Adrenal gland (tissue), 12 donors: ENCODE data around the gene MEIKIN. TPM values are rescaled to one million over a fixed set of nuclear protein-coding genes. Genes with fewer than 3 reads are reported as not detected.
"Not testable (repeated sequence)": the region's sequence is repeated elsewhere in the genome, so short reads cannot be mapped to it uniquely, and the experiment has no call there.

Source experiments
- DNase-seq, 7 donors: peaks; one replicate each; pipeline ENCODE4 v3.0.0-alpha.2; 2019 to 2020
- H3K27ac ChIP-seq, 5 donors: fragments of 200-600 bp; sonication (generic) in 4 of 5; 1 replicate in 3 of 5; 2 replicates in 2 of 5; pipeline versions ENCODE4 v1.5.1 to v1.8.0; 2016 to 2020; ENCODE audit warnings: mild to moderate bottlenecking in 1 of 5
- H3K27me3 ChIP-seq: fragments of 200-600 bp; 2 replicates; pipeline ENCODE4 v1.8.0; 2021
- H3K36me3 ChIP-seq, 2 donors: fragments of 200-600 bp; replicated peaks in 1 of 2; 1 replicate in 1 of 2; 2 replicates in 1 of 2; pipeline versions ENCODE4 v1.5.1 to v1.8.0; 2018 to 2022
- H3K4me1 ChIP-seq, 2 donors: fragments of 200-600 bp; replicated peaks in 1 of 2; 1 replicate in 1 of 2; 2 replicates in 1 of 2; pipeline versions ENCODE4 v1.5.1 to v1.8.0; 2018 to 2021
- H3K4me3 ChIP-seq, 4 donors: fragments of 200-600 bp; sonication (generic) in 3 of 4; one replicate each; pipeline ENCODE4 v1.5.1; 2016 to 2018
- H3K9me3 ChIP-seq, 3 donors: fragments of 200-600 bp; sonication (generic) in 1 of 3; replicated peaks in 1 of 3; 1 replicate in 2 of 3; 2 replicates in 1 of 3; pipeline versions ENCODE4 v1.5.1 to v1.8.0; 2016 to 2021
- POLR2A ChIP-seq, 2 donors: fragments of 450-650 bp; IDR thresholded peaks; one replicate each; pipeline ENCODE4 v1.6.1; 2017; ENCODE audit warnings: antibody characterized with exemption in 2 of 2, mild to moderate bottlenecking in 2 of 2, moderate library complexity in 1 of 2
- WGBS, 4 donors: extraction: QIAGEN DNeasy Blood & Tissue Kit in 2 of 4; methylation state at CpG; one replicate each; pipeline versions ENCODE4 v1.1.5 to v1.1.7; 2013 to 2017; 5-methylcytosine and 5-hydroxymethylcytosine counted together
- intact Hi-C, 2 donors: fragments of 100-400 bp; cut with DNase I; formaldehyde crosslinking; loops; one replicate each; pipeline versions ENCODE4 v1.14.1 to v1.15.0; 2022 to 2023
- polyA plus RNA-seq, 3 donors: library from polyadenylated mRNA; stranded (reverse); fragments of 200-250 nt in 2 of 3; fragments of 350-450 nt in 1 of 3; fragmentation: Illumina TruSeq in 1 of 3; extraction: RNeasy Lipid Tissue Mini Kit (QIAGEN cat#74804) in 1 of 3; gene quantifications; one replicate each; pipeline ENCODE4 v1.2.3, GENCODE V29; 2013 to 2014
- total RNA-seq, 9 donors: library from RNA; depleted of rRNA in 4 of 9; stranded (reverse); fragments of >200 nt in 4 of 9; fragments of 120-200 nt in 1 of 9; fragmentation: NEBNext Ultra II Directional in 1 of 9; extraction: Animal tissue kit (Norgen Biotek cat#: 25700) in 1 of 9; gene quantifications; one replicate each; pipeline versions ENCODE4 v1.1.0 to v1.2.4, GENCODE V29; 2013 to 2023
- TF ChIP-seq, protein P1 (sequence below), 6 experiments: fragments of 450-650 bp in 4 of 6; fragments of 200-600 bp in 2 of 6; sonication (generic) in 1 of 6; IDR thresholded peaks; 1 replicate in 5 of 6; 2 replicates in 1 of 6; pipeline versions ENCODE4 v1.5.1 to v1.8.0; 2016 to 2021; ENCODE audit warnings: antibody characterized with exemption in 6 of 6, mild to moderate bottlenecking in 2 of 6, moderate library complexity in 1 of 6
- donor health status: healthy with polysubstance abuse.
- donor health status: Bipolar disorder and iron deficiency.
- donor health status: DM: yes; HTN: yes; CAD: no.
- donor health status: DM: no; HTN: no; CAD: no.
- donor health status: DM: no; HTN: no; CAD: no.
- donor health status: DM: yes; HTN: yes; CAD: no.

MEIKIN gene
- total and polyA plus RNA-seq, 12 donors: 0.11 TPM; not detected in 11

DNA sequence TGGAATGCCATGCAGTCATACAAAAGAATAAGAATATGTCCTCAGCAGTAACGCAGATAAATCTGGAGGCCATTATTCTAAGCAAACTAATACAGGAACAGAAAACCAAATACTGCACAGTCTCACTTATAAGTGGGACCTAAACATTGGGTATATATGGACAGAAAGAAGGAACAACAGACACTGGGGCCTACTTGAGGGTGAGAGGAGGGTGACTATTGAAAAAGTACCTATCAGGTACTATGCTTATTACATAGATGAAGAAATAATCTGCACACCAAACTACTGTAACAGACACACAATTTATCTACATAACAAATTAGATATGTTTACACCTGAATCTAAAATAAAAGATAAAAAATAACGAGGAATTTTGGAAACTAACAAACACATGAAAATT lies 38.8 kb downstream of the MEIKIN start:
- TF ChIP-seq, protein P1, sequence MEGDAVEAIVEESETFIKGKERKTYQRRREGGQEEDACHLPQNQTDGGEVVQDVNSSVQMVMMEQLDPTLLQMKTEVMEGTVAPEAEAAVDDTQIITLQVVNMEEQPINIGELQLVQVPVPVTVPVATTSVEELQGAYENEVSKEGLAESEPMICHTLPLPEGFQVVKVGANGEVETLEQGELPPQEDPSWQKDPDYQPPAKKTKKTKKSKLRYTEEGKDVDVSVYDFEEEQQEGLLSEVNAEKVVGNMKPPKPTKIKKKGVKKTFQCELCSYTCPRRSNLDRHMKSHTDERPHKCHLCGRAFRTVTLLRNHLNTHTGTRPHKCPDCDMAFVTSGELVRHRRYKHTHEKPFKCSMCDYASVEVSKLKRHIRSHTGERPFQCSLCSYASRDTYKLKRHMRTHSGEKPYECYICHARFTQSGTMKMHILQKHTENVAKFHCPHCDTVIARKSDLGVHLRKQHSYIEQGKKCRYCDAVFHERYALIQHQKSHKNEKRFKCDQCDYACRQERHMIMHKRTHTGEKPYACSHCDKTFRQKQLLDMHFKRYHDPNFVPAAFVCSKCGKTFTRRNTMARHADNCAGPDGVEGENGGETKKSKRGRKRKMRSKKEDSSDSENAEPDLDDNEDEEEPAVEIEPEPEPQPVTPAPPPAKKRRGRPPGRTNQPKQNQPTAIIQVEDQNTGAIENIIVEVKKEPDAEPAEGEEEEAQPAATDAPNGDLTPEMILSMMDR (IDR thresholded peaks at IDR 0.05): no peak
- TF ChIP-seq POLR2A (IDR thresholded peaks at IDR 0.05): no peak
- DNase-seq: no peak
- no peak overlapping the region for H3K4me3 ChIP-seq
- H3K27ac ChIP-seq: no peak overlapping the region
- no peaks in the 10 kb centered on the region for H3K36me3 ChIP-seq
- 60 to 79% (median 70%) methylated on average over 2 of the region's 2 CpGs for WGBS, 4 donors
- H3K4me1 ChIP-seq: no peaks in the 10 kb centered on the region
- intact Hi-C loops: no loop called here
- no peaks in the 10 kb centered on the region for H3K27me3 ChIP-seq
- no peaks in the 10 kb centered on the region for H3K9me3 ChIP-seq

DNA sequence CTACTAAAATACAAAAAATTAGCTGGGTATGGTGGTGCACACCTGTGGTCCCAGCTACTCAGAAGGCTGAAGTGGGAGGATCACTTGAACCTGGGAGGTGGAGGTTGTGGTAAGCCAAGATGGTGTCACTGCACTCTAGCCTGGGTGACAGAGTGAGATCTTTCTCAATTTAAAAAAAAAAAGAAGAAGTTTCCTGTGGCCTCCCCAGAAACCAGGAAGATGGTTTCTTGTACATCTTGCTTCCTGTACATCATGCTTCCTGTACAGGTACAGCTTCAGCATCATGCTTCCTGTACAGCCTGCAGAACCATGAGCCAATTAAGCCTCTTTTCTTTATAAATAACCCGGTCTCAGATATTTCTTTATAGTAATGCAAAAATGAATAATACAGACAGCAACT lies 43.2 kb downstream of the MEIKIN start:
- intact Hi-C loops, H3K27ac ChIP-seq, H3K27me3 ChIP-seq, H3K36me3 ChIP-seq, DNase-seq, H3K9me3 ChIP-seq, H3K4me3 ChIP-seq, H3K4me1 ChIP-seq: not testable (repeated sequence)
- WGBS, 4 donors: 56 to 81% (median 76%) methylated on average over 1 of the region's 1 CpG

DNA sequence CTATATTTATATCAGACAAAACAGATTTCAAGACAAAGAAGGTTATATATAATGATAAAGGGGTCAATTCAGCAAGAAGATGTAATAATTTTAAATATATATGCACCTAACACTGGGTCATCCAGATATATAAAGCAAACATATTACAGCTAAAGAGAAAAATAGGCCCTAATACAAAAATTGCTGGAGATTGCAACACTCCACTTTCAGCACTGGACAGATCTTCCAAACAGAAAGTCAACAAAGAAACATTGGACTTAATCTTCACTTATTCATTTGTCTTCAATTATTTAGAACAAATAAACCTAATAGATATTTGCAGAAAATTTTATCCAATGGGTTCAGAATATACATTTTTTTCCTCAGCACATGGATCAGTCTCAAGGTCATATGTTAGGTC lies 45.8 kb downstream of the MEIKIN start:
- H3K9me3 ChIP-seq: no peaks in the 10 kb centered on the region
- no peaks in the 10 kb centered on the region for H3K4me1 ChIP-seq
- DNase-seq: no peak
- H3K36me3 ChIP-seq: no peaks in the 10 kb centered on the region
- no peak overlapping the region for H3K4me3 ChIP-seq
- intact Hi-C loops: no loop called here
- H3K27me3 ChIP-seq: no peaks in the 10 kb centered on the region
- H3K27ac ChIP-seq: no peak overlapping the region
- no peak for TF ChIP-seq POLR2A (IDR thresholded peaks at IDR 0.05)
- TF ChIP-seq, protein P1 (IDR thresholded peaks at IDR 0.05): no peak

DNA sequence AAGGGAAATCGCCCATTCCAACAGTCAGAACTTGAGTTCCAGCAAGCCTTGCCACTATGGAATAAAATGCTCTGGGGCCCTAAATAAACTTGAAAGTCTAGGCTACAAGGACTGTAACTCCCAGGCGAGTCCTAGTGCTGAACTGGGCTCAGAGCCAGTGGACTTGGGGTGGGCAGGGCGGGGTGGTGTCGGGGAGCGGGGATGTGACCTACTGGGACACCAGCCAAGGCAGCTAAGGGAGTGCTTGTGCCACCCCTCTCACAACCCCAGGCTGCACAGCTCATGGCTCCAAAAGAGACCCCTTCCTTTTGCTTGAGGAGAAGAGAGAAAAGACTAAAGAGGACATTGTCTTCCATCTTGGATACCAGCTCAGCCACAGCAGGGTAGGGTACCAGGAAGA lies 61.5 kb downstream of the MEIKIN start:
- TF ChIP-seq, protein P1 (IDR thresholded peaks at IDR 0.05): no peak
- TF ChIP-seq POLR2A (IDR thresholded peaks at IDR 0.05): no peak
- Histone ChIP-seq H3K36me3 (no peaks in the 10 kb centered on the region), H3K4me1 (no peaks in the 10 kb centered on the region), H3K27me3 (no peaks in the 10 kb centered on the region), H3K27ac (no peak overlapping the region), H3K4me3 (no peak overlapping the region), H3K9me3 (no peaks in the 10 kb centered on the region)
- no peak for DNase-seq
- intact Hi-C loops: no loop called here
- WGBS, 4 donors: 48 to 83% (median 55%) methylated on average over 1 to 5 of the region's 5 CpGs

DNA sequence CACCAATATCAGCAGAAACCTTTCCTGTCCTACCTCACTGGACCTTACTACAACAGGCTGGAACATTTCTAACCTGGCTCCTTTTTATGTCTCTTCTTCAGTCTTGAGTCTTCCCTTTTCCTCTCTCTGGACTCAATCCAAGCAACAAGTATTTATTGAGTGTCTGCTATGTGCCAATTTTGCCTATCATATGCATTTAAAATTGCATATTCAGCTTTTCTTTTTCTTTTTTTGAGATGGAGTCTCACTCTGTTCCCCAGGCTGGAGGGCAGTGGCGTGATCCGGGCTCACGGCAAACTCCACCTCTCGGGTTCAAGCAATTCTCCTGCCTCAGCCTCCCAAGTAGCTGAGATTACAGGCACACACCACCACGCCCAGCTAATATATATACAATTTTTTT lies 65.8 kb downstream of the MEIKIN start:
- Histone ChIP-seq H3K9me3 (no peaks in the 10 kb centered on the region), H3K4me3 (no peak overlapping the region), H3K27ac (no peak overlapping the region), H3K27me3 (no peaks in the 10 kb centered on the region), H3K36me3 (no peaks in the 10 kb centered on the region), H3K4me1 (no peaks in the 10 kb centered on the region)
- TF ChIP-seq, protein P1 (IDR thresholded peaks at IDR 0.05): no peak
- TF ChIP-seq POLR2A (IDR thresholded peaks at IDR 0.05): no peak
- WGBS, 4 donors: 90 to 96% (median 91%) methylated on average over 5 of the region's 5 CpGs
- no peak for DNase-seq
- intact Hi-C loops: no loop called here
